Epithelial cell of proximal tubule (primary cell): ENCODE data around the gene LRRC26. TPM values are rescaled to one million over a fixed set of nuclear protein-coding genes. Genes with fewer than 3 reads are reported as not detected.

ENCODE experiments used
- DNase-seq: peaks from one replicate; pipeline ENCODE4 v3.0.0-alpha.2; 2011; ENCODE audit warnings: low read depth
- H3K4me3 ChIP-seq: 2 replicates; pipeline ENCODE4 v1.5.1; 2011; ENCODE audit warnings: low read depth, mild to moderate bottlenecking, low read length
- total RNA-seq: library from RNA; depleted of rRNA; stranded (reverse); fragments of >200 nt; gene quantifications from 2 replicates; pipeline ENCODE4 v1.2.3, GENCODE V29; 2015
- TF ChIP-seq, protein P1 (sequence below): conservative IDR thresholded peaks from 2 replicates; pipeline ENCODE4 v1.5.1; 2012; ENCODE audit warnings: low read depth, mild to moderate bottlenecking, low read length

The LRRC26 gene
- total RNA-seq, 1 donor from 2014 or later: not detected

DNA sequence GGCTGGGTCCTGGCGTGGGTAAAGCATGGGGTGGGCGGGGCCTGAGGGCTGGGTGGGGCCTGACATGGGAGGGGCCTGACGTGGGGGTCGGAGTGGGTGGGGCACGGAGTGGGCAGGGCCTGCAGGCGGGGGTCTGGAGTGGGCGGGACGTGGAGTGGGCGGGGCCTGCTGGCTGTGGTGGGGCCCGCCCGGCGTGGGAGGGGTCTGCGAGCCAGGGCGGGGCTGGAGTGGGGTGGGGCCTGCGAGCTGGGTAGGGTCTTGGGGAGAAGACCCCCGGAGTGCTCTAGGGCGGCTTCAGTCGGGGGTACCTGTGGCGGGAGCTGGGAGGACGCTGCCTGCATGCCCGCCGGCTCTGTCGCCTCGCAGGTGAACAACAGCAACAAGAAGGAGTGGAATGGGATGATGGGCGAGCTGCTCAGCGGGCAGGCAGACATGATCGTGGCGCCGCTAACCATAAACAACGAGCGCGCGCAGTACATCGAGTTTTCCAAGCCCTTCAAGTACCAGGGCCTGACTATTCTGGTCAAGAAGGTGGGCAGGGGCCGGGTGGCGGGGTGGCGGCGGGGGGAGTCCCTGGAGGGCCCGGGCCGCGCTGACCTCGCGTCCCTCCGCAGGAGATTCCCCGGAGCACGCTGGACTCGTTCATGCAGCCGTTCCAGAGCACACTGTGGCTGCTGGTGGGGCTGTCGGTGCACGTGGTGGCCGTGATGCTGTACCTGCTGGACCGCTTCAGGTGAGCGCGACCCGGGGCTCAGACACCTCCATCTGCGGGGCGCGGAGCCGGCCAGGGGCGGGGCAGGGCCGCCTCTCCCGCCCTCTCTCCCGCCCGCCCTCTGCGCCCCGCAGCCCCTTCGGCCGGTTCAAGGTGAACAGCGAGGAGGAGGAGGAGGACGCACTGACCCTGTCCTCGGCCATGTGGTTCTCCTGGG lies 8.0 kb downstream of the LRRC26 start:
- H3K4me3 ChIP-seq: no peak overlapping the region
- TF ChIP-seq, protein P1, sequence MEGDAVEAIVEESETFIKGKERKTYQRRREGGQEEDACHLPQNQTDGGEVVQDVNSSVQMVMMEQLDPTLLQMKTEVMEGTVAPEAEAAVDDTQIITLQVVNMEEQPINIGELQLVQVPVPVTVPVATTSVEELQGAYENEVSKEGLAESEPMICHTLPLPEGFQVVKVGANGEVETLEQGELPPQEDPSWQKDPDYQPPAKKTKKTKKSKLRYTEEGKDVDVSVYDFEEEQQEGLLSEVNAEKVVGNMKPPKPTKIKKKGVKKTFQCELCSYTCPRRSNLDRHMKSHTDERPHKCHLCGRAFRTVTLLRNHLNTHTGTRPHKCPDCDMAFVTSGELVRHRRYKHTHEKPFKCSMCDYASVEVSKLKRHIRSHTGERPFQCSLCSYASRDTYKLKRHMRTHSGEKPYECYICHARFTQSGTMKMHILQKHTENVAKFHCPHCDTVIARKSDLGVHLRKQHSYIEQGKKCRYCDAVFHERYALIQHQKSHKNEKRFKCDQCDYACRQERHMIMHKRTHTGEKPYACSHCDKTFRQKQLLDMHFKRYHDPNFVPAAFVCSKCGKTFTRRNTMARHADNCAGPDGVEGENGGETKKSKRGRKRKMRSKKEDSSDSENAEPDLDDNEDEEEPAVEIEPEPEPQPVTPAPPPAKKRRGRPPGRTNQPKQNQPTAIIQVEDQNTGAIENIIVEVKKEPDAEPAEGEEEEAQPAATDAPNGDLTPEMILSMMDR: no peak
- no peak for DNase-seq

- TF ChIP-seq, protein P1: no peak
- DNase-seq: no peak
- no peak overlapping the region for H3K4me3 ChIP-seq
Measured at GRCh38 chr9:137160716-137161557, 8.9 kb downstream of the LRRC26 start.

GRCh38 chr9:137160054-137160425 lies 9.8 kb downstream of the LRRC26 start:
- DNase-seq: no peak
- TF ChIP-seq, protein P1: no peak
- no peak overlapping the region for H3K4me3 ChIP-seq

GRCh38 chr9:137159105-137160053 lies 10.5 kb downstream of the LRRC26 start:
- no peak overlapping the region for H3K4me3 ChIP-seq
- TF ChIP-seq, protein P1: no peak
- DNase-seq: no peak

GRCh38 chr9:137158625-137159024 lies 11.2 kb downstream of the LRRC26 start:
- no peak for DNase-seq
- no peak overlapping the region for H3K4me3 ChIP-seq
- TF ChIP-seq, protein P1: no peak

DNA sequence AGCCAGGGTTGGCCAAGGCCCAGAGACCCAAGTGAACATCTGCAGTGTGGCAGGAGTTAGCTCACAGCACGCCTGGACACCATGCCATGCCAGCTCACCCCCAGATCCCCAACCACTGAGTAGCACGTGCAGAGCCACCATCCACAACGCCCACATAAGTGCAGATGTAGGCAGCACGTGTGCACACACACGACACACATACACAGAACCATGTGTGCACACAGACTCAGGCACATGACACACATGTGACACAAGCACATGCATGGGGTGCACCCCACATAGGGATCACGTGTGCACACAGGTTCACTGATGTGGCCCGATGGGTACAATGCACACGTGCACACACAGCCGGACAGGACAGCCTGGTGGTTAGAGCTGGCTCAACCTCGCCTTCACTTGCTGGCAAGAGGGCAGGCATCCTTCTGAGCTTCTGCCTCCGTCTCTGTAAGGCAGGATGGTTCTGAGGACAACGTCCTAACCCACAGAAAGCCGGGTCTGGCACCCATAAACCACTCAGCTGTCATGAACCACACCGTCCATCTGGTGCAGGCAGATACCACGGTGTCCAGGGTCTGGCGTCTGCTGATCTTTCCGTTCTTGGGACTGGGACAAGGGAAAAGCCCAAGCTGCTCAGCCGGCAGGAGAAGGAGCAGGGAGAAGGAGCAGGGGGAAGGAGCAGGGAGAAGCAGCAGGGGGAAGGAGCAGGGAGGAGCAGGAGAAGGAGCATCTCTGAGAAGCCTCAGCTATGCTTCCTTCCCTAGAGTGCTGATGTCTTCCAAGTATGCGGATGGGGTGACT lies 12.0 kb downstream of the LRRC26 start:
- TF ChIP-seq, protein P1: no peak
- H3K4me3 ChIP-seq: no peak overlapping the region
- DNase-seq: no peak
